Measurements from ENCODE around the gene PDYN. TPM values are rescaled to one million over a fixed set of nuclear protein-coding genes. Genes with fewer than 3 reads are reported as not detected.

PDYN gene
- total RNA-seq, 1 donor from 2014 or later = not detected

GRCh38 chr20:1928782-1929181, 65.1 kb downstream of the PDYN start:
- no peak for TF ChIP-seq CTCF (IDR thresholded peaks at IDR 0.05; ENCODE audit: unreplicated experiment)
- Mint-ChIP-seq H3K27ac (ENCODE audit: unreplicated experiment) (peak overlapping the region; percentile 45), H3K36me3 (ENCODE audit: low read depth, unreplicated experiment) (peaks cover 54% of the 10 kb centered on the region), H3K27me3 (ENCODE audit: unreplicated experiment) (peaks cover 2% of the 10 kb centered on the region), H3K4me1 (ENCODE audit: unreplicated experiment) (no peaks in the 10 kb centered on the region), H3K4me3 (ENCODE audit: unreplicated experiment) (peak overlapping the region; percentile 32), H3K9me3 (ENCODE audit: unreplicated experiment) (no peaks in the 10 kb centered on the region)
- no peak for DNase-seq (ENCODE audit: low spot score)

Other genes starting within 250 kb of the PDYN start
- 132 TPM for gene SIRPA, start 98.7 kb downstream of the PDYN start, total RNA-seq (ENCODE audit: unreplicated experiment)
- 31.3 TPM for gene STK35, start 107.8 kb upstream of the PDYN start, total RNA-seq (ENCODE audit: unreplicated experiment)